Astrocyte of the spinal cord (primary cell): ENCODE results near the gene RXRG.

Source experiments
- DNase-seq: peaks from one replicate; pipeline ENCODE4 v3.0.0; 2011; ENCODE audit warnings: low read depth, low spot score
- H3K4me3 ChIP-seq: 2 replicates; pipeline ENCODE4 v1.5.1; 2011; ENCODE audit warnings: low read depth, mild to moderate bottlenecking, low read length, moderate library complexity
- in situ Hi-C: cut with HindIII; loops from 2 replicates; pipeline ENCODE4 v1.10.0; 2017; ENCODE audit warnings: low sequenced_read_pairs
- TF ChIP-seq, protein P1 (sequence below): IDR thresholded peaks from 2 replicates; pipeline ENCODE4 v1.5.1; 2012; ENCODE audit warnings: low read depth, mild to moderate bottlenecking, low read length, inconsistent platforms

Gene RXRG

DNA sequence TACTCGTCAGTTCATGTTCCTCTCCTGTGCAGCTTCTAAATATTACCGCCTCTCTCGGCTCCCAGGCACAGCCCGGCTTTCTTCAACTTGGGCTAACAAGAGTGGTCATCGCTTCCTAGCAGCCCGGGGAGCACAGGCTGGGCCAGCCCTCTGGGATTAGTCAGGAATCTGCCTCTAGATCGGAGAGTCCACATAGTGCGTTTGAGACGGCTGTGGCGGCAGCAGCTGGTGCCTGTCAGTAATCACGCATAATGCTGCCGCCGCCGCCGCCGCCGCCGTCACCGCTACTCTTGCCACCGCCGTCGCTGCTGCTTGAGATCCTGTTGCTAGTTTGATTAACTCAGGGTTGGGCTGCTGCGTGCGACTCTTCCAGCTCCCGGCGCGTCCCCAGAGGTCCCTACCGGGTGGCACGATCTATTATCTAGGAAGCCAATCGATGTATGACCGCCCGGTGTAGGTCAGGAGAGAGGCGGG, at the start of gene RXRG:
TSS of gene RXRG (minus strand) at position 230 of the 474 bp plus-strand sequence. CDS start 233 bp downstream, outside the sequence.
- TF ChIP-seq, protein P1, sequence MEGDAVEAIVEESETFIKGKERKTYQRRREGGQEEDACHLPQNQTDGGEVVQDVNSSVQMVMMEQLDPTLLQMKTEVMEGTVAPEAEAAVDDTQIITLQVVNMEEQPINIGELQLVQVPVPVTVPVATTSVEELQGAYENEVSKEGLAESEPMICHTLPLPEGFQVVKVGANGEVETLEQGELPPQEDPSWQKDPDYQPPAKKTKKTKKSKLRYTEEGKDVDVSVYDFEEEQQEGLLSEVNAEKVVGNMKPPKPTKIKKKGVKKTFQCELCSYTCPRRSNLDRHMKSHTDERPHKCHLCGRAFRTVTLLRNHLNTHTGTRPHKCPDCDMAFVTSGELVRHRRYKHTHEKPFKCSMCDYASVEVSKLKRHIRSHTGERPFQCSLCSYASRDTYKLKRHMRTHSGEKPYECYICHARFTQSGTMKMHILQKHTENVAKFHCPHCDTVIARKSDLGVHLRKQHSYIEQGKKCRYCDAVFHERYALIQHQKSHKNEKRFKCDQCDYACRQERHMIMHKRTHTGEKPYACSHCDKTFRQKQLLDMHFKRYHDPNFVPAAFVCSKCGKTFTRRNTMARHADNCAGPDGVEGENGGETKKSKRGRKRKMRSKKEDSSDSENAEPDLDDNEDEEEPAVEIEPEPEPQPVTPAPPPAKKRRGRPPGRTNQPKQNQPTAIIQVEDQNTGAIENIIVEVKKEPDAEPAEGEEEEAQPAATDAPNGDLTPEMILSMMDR = no peak
- H3K4me3 ChIP-seq = no peak within 1 kb of the TSS
- DNase-seq = peak; percentile 0
- in situ Hi-C loops = no loop called here

DNA sequence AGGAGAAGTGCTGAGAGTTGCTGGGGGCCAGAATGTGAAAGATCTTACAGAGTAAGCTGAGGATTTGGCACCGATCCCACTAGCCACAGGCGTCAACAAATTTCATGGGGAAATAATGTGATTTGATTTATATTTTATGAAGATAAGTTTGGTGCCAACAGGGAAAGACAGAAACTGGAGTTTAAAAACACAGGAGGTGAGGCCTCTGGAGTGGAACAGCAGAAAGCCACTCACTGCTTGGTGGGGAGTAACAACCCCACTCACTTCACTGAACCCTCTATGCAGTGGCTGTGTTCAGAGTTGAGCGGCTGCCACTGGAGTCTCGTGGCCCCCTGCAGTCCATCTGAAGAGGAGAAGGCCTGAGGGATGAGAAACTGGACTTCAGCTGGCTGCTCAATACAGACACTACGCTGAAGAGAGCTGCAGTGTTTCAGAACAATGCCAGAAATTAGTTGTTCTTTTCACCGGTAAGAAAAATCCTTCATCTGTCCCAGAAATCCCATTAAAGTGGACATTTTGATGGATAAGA, 48.0 kb upstream of the RXRG start:
- H3K4me3 ChIP-seq = no peak overlapping the region
- TF ChIP-seq, protein P1 = no peak
- in situ Hi-C loops = no loop called here
- DNase-seq = no peak

DNA sequence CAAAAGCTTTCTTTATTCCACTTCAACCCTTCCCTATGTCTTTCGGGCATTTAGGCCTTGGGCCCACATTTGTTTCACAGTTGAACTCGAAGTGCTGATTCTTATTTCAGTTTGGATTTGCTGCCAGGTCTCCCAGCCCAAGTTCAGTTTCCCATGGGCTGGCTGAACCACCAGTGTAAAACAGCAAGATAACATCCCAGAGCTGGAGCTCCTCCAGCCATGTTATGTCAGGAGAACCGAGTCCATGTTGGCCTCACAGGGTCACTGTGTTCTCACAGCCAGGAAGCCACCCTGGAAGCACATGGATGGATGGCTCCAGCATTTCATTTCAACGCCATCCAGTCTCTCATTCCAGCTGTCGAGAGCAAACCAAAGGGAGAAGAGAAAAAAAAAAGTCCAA, 45.2 kb upstream of the RXRG start:
- in situ Hi-C loops = no loop called here

GRCh38 chr1:165487921-165488320, 43.0 kb upstream of the RXRG start:
- H3K4me3 ChIP-seq = no peak overlapping the region
- no peak for DNase-seq
- TF ChIP-seq, protein P1 = no peak
- in situ Hi-C loops = no loop called here

More for the DNA sequence above, 45.2 kb upstream of the RXRG start:
- DNase-seq = no peak
- TF ChIP-seq, protein P1 = no peak
- no peak overlapping the region for H3K4me3 ChIP-seq

- TF ChIP-seq, protein P1 = no peak
- no peak for DNase-seq
- in situ Hi-C loops = no loop called here
- H3K4me3 ChIP-seq = no peak overlapping the region
Observed at GRCh38 chr1:165486663-165487062, 41.7 kb upstream of the RXRG start.

DNA sequence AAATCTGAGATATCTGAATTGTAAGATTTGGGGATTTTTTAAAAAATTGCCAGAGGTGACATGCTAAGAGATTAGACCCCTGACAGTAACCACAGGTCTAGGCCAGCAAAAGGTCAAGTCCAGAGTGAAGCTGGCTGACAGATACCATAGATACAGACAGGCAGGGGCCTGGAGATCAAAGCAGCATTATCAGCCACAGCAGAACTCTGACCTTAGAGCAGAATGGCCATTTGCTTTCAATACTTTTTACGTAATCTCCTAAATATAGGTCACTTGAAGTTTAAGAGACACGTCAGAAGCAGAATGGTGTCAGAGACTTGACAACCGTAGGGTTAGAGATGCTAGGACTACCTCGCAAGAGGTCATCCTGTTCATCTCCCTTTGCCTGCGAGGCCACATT, 40.8 kb upstream of the RXRG start:
- no peak for DNase-seq
- in situ Hi-C loops = no loop called here
- TF ChIP-seq, protein P1 = no peak
- H3K4me3 ChIP-seq = no peak overlapping the region
